Fibroblast of lung (primary cell): ENCODE measurements around the gene DCXR.

Experiments used
- EZH2 ChIP-seq: IDR thresholded peaks from 2 replicates; pipeline ENCODE4 v1.5.1; 2012; ENCODE audit warnings: low read length, control low read depth, mild to moderate bottlenecking; ENCODE audit errors: missing control alignments
- TF ChIP-seq, protein P1 (sequence below), 2 donors: IDR thresholded peaks in 1 of 2; conservative IDR thresholded peaks in 1 of 2; 1 replicate in 1 of 2; 2 replicates in 1 of 2; pipeline ENCODE4 v1.5.1; 2011 to 2012; ENCODE audit warnings: low read length in 2 of 2, control low read depth in 1 of 2, inconsistent platforms in 1 of 2, low read depth in 1 of 2, mild to moderate bottlenecking in 1 of 2

DNA sequence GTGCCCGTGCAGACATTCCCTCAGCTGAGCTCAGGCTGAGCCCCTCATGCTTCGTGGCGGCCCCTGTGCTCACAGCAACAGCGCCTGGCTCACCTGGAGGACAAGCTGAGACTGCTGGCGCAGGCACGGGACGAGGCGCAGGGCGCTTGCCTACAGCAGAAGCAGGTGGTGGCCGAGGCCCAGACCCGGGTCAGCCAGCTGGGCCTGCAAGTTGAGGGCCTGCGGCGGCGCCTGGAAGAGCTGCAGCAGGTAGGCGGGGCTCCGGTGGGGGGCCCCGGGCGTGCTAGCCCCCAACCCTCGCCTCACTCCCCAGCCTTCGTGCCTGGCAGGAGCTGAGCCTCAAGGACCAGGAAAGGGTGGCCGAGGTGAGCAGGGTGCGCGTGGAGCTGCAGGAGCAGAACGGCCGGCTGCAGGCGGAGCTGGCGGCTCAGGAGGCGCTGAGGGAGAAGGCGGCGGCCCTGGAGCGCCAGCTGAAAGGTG is 7.5 kb downstream of the DCXR start:
- TF ChIP-seq EZH2 = no peak
- TF ChIP-seq, protein P1, sequence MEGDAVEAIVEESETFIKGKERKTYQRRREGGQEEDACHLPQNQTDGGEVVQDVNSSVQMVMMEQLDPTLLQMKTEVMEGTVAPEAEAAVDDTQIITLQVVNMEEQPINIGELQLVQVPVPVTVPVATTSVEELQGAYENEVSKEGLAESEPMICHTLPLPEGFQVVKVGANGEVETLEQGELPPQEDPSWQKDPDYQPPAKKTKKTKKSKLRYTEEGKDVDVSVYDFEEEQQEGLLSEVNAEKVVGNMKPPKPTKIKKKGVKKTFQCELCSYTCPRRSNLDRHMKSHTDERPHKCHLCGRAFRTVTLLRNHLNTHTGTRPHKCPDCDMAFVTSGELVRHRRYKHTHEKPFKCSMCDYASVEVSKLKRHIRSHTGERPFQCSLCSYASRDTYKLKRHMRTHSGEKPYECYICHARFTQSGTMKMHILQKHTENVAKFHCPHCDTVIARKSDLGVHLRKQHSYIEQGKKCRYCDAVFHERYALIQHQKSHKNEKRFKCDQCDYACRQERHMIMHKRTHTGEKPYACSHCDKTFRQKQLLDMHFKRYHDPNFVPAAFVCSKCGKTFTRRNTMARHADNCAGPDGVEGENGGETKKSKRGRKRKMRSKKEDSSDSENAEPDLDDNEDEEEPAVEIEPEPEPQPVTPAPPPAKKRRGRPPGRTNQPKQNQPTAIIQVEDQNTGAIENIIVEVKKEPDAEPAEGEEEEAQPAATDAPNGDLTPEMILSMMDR (conservative IDR thresholded peaks at IDR 0.05 in 1 of 2, IDR thresholded peaks at IDR 0.05 in 1 of 2; ENCODE audit: low read depth in 1 of 2, low read length in 2 of 2) = no peak
